AG10803 (cell line): ENCODE data around the gene CLIP3.

Source experiments
- DNase-seq: peaks from one replicate; pipeline ENCODE4 v3.0.0; 2010; ENCODE audit warnings: low read depth
- H3K4me3 ChIP-seq: 2 replicates; pipeline ENCODE4 v1.5.1; 2011; ENCODE audit warnings: mild to moderate bottlenecking, low read length, control low read depth
- CTCF ChIP-seq: conservative IDR thresholded peaks from 2 replicates; pipeline ENCODE4 v1.5.1; 2011; ENCODE audit warnings: mild to moderate bottlenecking, low read length, control low read depth, inconsistent platforms

The CLIP3 gene

GRCh38 chr19:36014012-36014924 lies 18.4 kb downstream of the CLIP3 start, which contains the start of gene ALKBH6:
TSS of gene ALKBH6 (minus strand) at chr19:36014213. CDS start at chr19:36013397, 816 bp downstream.
- H3K4me3 ChIP-seq = peak within 1 kb of the TSS; percentile 90
- peak; percentile 97 for DNase-seq
- TF ChIP-seq CTCF = no peak

- no peak for DNase-seq
- TF ChIP-seq CTCF = no peak
- H3K4me3 ChIP-seq = peak overlapping the region; percentile 90
These were observed 19.2 kb downstream of the CLIP3 start for GRCh38 chr19:36013280-36014011.

DNA sequence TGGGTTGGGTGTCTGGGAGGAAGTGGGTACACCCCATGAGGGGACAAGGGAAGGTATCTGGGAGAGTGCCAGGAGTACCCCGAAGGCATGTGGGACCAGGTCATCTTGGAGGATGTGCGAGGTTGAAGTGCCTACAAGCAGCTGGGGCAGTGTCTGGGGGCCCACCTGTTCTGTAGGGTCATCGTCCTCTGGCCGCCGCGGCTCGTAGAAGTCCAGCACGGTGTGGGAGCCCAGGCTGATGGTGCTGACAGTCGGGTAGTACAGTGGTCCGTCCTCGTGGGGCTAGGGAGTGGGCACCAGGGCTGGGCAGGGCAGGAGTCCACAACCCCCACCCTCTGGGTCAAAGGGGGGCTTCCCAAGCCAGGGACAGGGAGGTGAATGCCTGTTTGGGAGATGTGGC lies 22.3 kb downstream of the CLIP3 start:
- no peak for DNase-seq
- no peak for TF ChIP-seq CTCF
- no peak overlapping the region for H3K4me3 ChIP-seq

DNA sequence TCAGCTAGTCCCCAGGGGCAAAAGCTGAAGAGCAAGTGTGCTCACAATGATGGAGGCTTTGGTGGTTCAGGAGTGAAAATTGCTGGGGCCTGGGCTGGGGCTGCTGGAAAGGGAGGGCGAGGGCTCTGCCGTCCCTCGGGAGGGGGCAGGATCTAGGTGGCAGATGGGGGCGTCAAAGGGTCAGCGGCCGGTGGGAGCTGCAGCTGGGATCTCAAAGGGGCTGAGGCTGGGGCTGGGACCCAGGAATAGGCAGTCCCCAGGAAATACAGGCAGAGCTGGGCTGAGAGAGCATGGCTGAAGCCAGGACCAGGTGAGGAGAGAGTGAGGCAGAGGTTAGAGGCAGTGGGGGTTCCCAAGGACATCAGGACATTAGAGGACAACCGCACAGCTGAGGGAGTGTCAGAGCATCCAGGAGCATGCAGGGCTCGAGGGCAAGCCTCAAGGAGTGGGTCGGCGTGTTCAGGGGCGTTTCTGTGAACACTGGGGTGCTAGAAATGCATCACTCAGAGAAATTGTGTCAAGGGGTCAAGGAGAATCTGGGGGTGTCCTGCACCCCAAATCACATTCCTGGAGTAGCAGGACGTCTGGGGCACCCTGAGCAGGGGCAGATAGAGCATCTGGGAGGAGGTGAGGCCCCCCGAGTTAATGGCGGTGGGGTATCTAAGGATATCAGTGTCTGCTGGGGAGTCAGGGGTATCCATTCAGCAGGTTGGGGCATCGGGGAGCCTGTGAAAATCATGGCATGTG lies 22.9 kb downstream of the CLIP3 start:
- peak overlapping the region; percentile 57 for H3K4me3 ChIP-seq
- TF ChIP-seq CTCF = no peak
- no peak for DNase-seq

- peak; percentile 51 for DNase-seq
- H3K4me3 ChIP-seq = peak overlapping the region; percentile 57
- no peak for TF ChIP-seq CTCF
These were observed 23.5 kb downstream of the CLIP3 start for GRCh38 chr19:36009220-36009619.

DNA sequence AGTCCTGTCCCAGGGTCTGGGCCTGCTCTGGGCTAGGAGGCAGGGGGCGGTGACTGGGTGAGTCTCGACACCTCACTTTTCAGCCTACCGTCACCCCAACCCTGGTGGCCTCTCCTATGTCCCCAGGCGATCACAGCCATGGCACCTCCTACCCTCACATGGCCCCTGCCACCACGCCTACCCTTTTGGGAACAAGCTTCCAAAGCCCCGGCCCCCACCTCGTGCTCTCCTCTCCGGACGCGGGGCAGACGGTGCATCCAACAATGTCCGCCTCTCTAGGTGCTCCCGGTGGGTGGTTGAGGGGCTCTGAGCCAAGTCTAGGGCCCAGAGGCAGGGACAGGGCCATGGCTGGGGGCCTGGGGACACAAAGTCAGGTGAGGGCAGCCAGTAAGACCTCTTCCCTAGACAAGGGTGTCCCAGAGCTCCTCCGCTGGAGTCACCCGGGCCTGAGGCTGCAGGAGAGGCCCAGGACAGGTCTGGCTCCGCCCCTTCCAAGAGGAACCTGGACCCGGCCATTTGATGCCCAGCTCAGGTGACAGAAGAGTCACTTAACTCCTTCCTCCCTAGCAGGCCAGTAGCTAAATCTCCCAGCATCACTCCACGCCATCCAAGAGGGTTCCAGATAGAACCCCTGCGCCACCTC lies 24.2 kb downstream of the CLIP3 start, which contains the start of gene SYNE4:
Gene SYNE4 (minus strand): TSS at position 478 of the 643 bp plus-strand sequence. CDS start 132 bp downstream, at position 346.
- H3K4me3 ChIP-seq = peak within 1 kb of the TSS; percentile 57

More for the DNA sequence above, 24.2 kb downstream of the CLIP3 start, which contains the start of gene SYNE4:
- no peak for DNase-seq
- TF ChIP-seq CTCF = no peak
